Measurements from ENCODE around the gene TOM1L2. TPM values are rescaled to one million over a fixed set of nuclear protein-coding genes. Genes with fewer than 3 reads are reported as not detected.
A peak's percentile ranks its signal among the peaks of the same experiment; 100 is the strongest.
"Not testable (repeated sequence)": the region's sequence is repeated elsewhere in the genome, so short reads cannot be mapped to it uniquely, and the experiment has no call there.

Gene TOM1L2
- total RNA-seq, 1 donor from 2014 or later, result 16.7 TPM

DNA sequence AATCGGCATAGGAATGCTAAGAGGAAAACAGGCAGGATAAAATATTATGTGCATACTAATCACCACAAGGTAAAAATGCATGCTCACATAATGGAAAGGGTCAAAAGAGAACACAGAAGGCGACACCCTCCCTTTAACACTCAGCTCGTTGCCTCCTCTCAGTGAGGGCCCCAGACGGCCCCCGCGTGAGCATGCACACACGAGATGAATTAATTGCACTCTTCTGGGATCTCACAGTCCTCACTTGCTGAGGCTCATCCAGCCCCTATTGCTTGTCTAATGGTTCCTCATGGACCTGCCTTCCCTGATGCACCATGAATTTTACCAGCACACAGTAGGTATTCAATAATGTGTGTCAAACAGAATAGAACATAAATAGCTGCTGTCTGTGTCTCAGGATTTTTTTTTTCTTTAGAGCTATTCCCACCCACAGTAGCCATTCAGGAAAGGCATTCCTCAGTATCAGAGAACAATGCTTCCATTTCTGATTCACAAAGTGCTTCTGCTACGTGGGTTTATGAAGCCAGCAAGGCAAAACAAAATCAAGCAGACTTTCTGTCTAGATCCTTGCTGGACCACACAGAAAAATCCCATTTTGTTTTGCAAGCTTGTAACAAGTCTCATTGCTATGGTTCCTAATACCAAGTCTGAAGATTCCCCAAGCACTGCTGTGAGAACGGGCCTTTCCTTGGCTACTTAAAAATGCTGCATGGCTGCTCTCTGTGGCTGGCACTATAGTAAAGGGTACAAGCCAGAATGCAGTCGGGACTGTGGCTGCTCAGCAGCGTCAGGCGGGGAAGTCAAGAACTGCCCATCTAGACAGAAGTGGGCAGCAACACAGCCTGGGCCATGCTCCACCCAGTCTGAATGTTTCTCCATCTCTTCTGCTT, 43.6 kb downstream of the TOM1L2 start:
- no peak for DNase-seq (ENCODE audit: low spot score in 2 of 2)
- FAIRE-seq, result no peak

DNA sequence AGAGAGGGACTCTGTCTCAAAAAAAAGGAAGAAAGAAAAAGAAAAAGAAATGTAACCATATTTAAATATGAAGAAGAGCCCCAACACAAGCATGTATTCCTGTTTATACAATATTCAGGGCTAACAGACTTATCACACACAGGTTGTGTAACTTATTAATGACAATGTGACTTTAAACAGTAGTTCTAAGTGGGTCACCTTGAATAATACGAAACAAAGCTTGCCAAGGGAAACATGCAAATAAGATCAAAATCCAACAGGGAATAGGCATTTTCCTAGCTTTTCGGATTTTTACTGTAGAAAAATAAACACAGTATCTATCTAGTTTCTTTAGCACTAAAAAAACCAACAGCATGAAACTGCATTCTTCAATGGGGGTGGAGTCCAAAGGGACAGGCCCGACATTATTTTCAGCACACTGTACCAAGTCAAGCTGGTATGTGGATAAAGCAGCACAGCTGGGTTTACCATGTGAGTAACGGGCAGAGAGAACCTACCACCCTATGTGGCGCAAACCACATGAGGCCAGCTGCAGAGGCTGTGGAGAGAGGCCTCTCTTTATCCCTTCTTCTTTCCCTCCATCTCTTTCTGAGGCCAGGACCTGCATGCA, 45.3 kb downstream of the TOM1L2 start:
- DNase-seq (ENCODE audit: low spot score in 2 of 2) (no peak), FAIRE-seq (no peak)

DNA sequence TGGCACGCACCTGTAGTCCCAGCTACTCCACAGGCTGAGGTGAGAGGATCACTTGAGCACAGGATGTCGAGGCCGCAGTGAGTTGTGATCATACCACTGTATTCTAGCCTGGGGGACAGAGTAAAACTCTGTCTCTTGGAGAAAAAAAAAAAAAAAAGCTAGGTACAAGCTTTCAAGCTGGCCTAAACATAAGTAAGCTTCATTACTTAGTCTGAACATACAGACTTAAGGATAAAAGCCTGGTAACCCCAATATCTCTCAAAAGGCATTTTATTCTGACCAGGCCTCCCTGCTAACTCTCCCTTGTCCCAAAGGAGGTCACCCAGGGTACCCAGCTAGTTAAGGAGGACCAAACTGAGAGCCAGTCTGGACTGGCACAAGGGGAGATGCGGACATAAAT, 46.2 kb downstream of the TOM1L2 start:
- FAIRE-seq, result no peak
- DNase-seq (ENCODE audit: low spot score in 2 of 2), result no peak

DNA sequence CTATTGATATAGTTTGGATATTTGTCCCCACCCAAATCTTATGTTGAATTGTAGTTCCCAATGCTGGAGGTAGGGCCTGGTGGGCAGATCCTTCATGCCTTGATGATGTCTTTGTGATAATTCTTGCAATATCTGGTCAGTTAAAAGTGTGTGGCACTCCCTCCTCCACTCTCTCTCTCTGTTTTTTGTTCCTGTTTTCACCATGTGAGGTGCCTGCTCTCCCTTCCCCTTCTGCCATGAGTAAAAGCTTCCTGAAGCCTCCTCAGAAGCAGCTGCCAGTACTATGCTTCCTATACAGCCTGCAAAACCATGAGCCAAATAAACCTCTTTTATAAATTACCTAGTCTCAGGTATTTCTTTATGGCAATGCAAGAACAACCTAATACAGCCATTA, 47.3 kb downstream of the TOM1L2 start:
- no peak for FAIRE-seq
- DNase-seq (ENCODE audit: low spot score in 2 of 2), result no peak

DNA sequence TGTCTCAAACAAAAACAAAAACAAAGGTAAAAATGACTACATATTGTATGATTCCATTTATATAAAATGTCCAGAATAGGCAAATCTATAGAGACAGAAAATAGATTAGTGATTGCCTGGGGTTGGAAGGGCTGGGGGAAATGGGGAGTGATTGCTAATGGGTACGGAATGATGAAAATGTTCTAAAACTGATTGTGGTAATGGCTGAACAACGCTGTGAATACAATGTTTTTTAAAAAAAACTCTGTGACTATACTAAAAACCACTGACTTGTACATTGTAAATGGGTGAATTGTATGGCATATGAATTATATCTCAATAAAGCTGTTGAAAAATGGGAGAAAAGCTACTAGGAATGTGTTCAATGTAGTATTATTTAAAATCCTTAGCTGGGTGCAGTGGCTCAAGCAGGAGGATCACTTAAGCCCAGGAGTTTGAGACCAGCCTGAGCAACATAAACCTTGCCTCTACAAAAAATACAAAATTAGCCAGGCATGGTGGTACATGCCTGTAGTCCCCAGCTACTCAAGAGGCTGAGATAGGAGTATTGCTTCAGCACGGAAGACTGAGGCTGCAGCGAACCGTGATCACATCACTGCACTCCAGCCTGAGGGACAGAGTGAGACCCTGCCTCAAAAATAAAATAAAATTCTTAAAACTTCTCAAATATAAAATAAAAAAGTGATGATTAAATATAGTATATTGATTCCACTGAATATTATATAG, 47.9 kb downstream of the TOM1L2 start:
- DNase-seq (ENCODE audit: low spot score in 2 of 2), result no peak
- no peak for FAIRE-seq

DNA sequence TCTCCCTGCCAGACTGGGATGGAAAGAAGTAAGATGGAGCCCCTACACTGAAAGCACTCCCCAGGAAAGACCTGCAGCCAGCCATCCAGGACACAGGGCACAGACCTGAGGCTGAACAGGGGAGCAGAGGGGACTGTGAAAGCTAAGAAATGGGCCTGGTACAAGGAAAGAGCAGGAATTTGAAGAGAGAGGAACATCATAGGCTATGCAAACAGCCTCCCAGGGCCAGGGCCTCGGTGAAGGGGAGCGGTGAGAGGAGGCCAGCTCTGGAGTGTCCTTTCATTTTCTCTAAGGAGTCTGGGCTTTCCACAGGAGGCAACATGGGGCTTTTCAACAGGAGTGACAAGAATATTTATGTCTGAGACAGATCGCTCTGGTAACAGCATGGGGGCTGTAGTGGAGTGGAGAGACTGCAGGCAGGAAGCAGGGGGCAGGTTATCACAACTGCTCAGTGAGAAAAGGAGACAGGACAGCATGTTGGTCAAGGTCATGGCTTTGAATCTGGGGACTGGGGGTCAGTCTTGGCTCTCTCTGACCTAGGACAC, 50.1 kb downstream of the TOM1L2 start:
- DNase-seq (ENCODE audit: low spot score in 2 of 2) (no peak), FAIRE-seq (no peak)

DNA sequence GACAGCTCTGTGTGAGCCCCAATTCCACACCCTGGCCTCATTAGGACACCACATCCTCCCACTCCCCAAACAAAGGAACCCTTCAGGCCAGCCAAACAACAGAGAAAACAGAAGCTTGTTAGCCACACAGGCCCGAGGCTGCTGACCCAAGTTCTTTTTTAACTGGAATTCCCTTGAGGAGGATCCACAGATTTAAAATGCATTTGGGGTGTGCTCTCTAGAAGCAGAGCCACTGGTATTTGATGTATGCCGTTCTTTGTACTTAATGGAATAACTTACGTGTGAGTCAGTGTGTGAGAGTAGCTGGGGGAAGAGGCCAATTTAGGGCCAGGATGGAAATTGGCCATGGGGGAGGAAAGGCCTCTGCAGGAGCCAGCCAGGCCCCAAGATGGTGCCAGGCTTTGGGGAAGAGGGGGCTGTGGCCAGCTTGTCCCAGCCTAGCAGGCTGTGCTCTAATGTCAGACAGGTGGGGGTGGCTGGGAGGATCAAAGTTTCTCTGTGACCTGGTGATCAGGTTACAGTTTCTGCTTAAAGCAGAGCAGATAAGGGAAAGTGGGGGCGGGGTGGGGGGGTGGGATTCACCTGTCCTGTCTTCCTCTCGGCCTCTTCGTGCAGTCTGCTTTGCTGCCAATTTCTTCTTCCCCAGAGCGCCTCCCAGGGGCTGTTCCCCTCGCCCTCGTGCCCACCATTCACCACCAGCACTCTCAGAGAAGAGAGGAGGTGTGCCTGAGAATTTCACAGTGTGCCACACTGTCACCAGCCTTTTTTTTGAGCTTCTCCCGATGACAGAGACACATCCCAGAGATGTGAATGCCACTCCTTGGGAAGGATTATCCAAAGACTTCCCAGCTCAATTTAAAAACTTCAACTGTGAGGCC, 50.8 kb downstream of the TOM1L2 start:
- DNase-seq (ENCODE audit: low spot score in 2 of 2), result peak in 1 of 2 donors; percentile 41
- FAIRE-seq, result no peak

DNA sequence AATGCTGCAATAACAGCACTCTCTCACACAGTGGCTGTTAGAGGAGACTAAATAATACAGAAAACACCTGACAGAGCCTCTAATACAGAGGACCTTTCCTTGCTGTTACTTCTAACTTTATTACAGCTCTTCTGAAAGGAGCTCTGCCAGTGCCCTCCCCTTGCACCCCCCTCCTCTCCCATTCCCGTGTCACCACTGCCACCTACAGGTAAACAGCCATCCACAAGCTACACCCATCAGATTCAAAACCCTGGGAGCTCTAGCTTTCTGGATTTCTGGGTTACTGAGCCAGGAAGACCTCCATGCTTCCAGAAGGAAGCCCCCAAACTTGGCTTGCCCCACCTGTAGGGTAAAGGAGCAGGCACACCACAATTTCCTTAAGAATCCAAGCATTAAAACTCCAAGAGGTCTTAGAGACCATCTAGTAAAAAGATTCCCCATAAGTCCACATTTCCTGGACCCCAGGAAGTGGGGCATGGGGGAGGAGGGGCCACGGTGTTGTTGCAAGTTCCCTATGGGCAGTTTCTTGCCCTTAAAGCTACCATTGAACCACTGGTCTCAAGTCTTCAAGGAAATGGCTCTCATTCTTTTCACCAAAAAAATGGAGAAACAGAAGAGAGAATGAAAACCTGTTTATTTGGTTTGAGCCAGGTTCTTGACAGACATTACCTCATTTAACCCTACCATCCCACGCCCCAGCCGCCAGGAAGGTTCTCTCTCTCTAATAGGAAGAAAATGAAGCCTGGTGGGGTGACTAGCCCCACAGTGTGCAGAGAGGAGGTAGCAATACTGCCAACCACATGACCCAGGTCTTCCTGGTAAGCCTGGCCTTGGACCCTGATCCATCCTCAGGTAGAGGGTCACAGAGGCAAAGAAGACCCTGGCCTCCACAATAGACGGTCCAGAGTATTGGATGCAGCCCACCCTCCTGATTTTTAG, 52.8 kb downstream of the TOM1L2 start:
- FAIRE-seq (no peak), DNase-seq (ENCODE audit: low spot score in 2 of 2) (peak; percentile 51 to 65)

DNA sequence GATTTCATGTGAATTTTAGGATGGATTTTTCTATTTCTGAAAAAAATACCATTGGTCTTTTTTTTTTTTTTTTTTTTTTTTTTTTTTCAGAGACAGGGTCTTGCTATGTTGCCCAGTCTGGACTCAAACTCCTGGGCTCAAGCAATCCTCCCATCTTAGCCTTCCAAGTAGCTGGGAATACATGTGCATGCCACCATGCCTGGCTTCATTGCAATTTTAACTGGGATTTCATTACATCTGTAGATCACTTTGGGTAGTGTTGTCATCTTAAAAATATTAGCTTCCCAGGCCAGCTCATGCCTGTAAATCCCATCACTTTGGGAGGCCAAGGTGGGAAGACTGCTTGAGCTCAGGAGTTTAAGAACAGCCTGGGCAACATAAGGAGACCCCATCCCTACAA, 54.8 kb downstream of the TOM1L2 start:
- no peak for DNase-seq (ENCODE audit: low spot score in 2 of 2)
- FAIRE-seq, result no peak

DNA sequence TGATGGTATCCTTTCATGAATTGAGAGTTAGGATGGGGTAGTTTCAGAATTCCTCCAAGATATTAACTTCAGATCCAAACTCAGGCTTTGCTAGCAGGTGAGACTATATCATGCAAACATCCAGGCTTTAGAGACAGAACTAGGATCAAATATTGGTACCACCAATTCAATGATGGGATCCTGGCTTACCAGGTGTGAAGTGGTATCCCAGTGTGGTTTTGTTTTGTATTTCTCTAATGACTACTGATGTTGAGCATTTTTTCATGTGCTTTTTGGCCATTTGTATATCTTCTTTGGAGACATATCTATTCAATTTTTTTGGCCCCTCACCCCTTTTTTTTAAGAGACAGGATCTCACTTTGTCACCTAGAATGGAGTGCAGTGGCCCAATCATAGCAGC, 57.0 kb downstream of the TOM1L2 start:
- no peak for FAIRE-seq
- no peak for DNase-seq (ENCODE audit: low spot score in 2 of 2)

DNA sequence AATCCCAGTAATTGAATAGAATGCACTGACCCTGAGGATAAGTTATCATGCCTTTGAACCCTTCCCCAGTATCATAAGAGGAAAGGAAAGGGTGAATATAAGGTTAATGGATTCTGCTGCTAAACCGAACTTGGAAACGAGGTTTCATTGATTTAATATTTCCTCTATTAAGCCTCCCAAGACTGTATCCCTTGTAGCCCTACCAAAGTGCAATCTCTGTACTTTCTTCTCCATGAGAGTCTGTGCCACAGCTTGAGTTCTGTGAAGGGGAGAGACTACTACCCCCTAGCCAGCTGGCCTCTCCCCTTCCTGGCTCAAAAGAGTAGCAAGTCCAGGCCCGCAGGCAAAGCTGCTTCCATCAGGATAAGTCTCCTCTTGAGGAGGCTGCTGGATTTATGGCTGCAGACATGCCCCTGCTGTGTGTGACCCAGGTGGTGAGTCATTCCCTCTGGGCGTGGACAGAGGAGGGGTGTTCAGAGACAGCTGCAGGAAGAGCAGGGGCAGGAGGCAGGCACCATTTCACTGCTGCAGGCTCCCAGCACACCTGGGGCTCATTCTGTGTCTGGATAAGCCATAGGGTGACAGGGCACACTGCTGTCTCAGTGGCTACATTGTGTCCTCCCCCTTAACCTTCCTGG, 58.4 kb downstream of the TOM1L2 start:
- FAIRE-seq, result no peak

DNA sequence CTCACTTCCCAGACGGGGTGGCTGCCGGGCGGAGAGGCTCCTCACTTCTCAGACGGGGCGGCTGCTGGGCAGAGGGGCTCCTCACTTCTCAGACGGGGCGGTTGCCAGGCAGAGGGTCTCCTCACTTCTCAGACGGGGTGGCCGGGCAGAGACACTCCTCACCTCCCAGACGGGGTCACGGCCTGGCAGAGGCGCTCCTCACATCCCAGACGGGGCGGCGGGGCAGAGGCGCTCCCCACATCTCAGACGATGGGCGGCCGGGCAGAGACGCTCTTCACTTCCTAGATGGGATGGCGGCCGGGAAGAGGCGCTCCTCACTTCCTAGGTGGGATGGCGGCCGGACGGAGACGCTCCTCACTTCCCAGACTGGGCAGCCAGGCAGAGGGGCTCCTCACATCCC, 59.9 kb downstream of the TOM1L2 start:
- FAIRE-seq; DNase-seq (ENCODE audit: low spot score in 2 of 2): not testable (repeated sequence)

More for the DNA sequence above, 58.4 kb downstream of the TOM1L2 start:
- peak in 1 of 2 donors; percentile 67 for DNase-seq (ENCODE audit: low spot score in 2 of 2)

DNA sequence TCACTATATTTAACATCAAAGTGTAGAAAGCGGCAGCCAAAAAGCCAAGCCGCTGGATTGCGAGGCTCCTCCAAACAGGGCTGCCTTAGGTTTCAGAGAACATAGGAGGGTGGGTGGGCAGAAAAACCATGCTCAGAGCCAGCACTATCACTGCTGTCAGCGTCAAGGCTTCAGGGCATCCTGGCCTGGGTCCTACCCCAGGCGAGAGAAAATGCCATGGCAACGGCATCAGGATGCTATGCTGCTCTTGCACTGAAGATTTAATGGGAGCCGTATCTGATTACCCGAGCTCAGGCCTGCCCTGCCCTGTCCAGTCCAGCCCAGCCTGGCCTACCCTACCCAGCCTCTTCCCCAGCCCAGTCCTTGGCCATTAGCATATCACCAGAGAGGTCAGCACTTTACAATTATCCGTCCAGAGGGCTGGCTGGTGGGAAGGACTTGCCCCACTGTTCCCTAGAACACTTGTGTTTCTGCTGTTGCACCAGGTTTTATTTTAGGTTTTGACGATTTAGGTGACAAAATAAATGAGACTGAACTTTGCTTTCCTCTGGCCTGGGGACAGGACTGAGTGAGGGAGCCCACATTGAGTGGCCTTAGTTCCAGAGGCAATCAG, 61.1 kb downstream of the TOM1L2 start:
- DNase-seq (ENCODE audit: low spot score in 2 of 2) (peak in 1 of 2 donors; percentile 35), FAIRE-seq (no peak)

DNA sequence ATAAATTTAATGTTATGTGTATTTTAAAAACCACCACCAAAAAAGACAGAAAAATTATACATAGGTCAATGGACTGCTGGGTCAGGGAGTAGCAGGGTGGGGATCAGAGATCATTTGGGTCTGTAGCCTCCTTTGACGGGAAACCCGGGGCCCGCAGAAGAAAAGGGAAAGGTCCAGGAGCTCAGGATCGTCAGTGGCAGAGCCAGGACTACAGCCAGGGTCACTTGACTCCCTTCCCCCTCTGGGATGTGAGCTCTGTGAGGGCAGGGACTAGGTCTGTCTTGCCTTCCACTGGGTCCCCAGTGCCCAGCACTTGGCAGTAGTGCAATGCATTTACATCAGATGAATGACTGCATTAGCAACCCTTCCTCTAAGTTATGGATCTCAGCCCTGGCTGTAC, 62.1 kb downstream of the TOM1L2 start:
- FAIRE-seq, result no peak
- no peak for DNase-seq (ENCODE audit: low spot score in 2 of 2)

DNA sequence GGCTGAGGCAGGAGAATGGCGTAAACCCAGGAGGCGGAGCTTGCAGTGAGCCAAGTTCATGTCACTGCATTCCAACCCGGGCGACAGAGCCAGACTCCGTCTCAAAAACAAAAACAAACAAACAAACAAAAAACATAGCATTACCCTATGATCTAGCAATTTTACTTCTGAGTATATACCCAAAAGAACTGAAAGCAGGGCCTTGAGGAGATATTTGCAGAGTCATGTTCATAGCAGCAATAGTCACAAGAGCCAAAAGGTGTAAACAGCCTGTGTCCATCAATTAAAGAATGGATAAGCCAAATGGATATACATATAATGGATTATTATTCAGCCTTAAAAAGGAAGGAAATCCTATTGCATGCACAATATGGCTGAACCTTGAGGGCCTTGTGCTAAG, 63.1 kb downstream of the TOM1L2 start:
- no peak for FAIRE-seq
- DNase-seq (ENCODE audit: low spot score in 2 of 2), result no peak

DNA sequence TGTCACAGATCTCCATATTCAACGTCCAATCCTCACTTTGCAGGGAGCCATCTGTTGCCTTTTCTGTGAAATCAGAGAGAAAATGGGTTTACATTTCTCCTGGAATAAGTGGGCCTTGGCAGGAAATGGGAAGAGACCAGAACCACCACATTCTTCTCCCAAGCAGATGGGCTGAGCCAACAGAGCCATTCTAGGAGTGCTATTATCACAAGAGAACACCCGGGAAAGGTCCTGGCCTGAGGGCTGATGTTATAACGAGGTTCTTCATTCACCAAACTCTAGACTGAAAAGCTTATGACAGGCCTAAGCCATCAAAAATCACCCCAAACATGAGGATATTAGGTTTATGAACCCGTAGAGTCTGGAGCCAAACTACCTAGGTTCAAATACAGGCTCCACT, 64.7 kb downstream of the TOM1L2 start:
- no peak for FAIRE-seq

DNA sequence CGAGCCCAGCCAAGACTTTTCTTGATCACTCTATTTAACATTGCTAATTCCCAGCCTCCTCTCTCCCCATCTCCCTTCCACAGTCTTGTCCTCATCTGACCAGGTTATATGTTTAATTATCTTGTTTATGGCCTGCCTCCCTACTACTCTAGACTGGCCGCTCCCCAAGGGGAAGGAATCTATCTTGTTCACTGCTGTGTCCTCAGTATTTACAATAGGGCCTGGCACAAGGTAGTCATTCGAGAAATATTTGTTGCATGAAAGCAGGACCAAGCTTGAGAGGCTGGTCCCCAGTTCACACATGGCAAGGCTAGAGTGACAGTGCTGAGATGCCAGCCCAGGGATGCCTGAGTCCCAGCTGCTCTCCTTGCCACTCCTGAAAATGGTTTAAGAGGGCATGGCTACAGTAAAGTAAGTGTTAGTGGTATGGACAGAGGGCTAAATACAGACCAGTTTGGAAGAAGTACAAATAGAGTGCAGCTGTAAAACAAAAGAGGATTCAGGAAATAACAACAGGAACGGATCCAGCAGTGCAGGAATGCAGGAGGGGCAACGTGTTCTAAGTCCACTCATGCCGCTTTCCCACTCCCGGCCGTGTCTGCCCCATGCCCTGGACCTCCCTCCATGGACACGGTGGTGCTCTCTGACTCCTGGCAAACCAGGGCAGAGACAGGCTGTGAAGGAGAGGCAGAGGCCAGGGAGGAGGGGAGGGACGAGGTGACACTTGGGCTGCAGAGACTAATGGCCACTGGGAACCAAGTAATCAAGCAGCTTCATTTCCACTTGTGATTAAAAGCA, 65.6 kb downstream of the TOM1L2 start:
- no peak for DNase-seq (ENCODE audit: low spot score in 2 of 2)

More for the DNA sequence above, 64.7 kb downstream of the TOM1L2 start:
- DNase-seq (ENCODE audit: low spot score in 2 of 2), result no peak

More for the DNA sequence above, 65.6 kb downstream of the TOM1L2 start:
- FAIRE-seq, result no peak
